ENCODE results near the gene MRPS17.

MRPS17 gene

GRCh38 chr7:55977831-55978230 lies 26.2 kb downstream of the MRPS17 start:
- no peak overlapping the region for H3K4me3 ChIP-seq (ENCODE audit: low read depth, low read length)

DNA sequence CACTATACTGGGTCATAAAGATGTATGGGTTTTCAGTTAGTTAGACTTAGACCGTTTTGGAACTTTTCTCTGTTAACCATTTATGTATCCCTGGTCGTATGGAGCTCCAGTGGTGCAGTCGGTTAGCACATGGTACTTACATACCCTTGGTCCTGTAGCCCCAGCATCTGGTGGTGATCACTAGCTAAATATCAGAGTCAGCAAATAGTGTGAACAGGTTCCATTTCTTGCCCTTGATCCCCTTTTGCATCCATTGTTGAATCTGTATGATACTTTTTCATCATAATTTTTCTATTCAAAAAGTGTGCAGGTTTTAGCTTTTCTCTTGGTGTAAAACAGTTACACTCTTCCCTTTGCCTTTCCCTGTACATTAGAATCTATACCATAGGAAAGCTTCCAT lies 28.6 kb downstream of the MRPS17 start:
- H3K36me3 ChIP-seq, result peaks cover 59% of the 10 kb centered on the region

More at GRCh38 chr7:55977831-55978230, 26.2 kb downstream of the MRPS17 start:
- Histone ChIP-seq H3K27me3 (no peaks in the 10 kb centered on the region), H3K9me3 (no peaks in the 10 kb centered on the region), H3K36me3 (peaks cover 37% of the 10 kb centered on the region), H3K4me1 (no peaks in the 10 kb centered on the region)
- no peak for TF ChIP-seq CTCF (IDR thresholded peaks at IDR 0.05; ENCODE audit: low read depth, low read length)
- DNase-seq, result no peak

DNA sequence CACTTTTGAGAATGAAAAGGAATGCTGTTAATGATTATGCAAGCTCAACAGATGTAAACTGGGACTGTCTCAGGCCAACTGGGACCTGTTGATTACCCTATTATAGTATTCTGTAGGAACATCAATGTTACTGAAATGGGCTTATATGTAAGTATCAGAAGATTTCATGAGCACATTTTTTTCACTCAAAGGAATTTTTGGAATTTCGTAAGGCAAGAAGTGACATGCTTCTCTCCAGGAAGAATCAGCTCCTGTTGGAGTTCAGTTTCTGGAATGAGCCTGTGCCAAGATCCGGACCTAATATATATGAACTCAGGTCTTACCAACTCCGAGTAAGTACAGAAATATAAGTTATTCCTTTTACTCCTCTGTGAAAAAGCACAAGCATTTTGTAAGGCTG lies 31.9 kb downstream of the MRPS17 start:
- Histone ChIP-seq H3K4me1 (no peaks in the 10 kb centered on the region), H3K36me3 (peaks cover 63% of the 10 kb centered on the region), H3K4me3 (ENCODE audit: low read depth, low read length) (no peak overlapping the region), H3K27me3 (no peaks in the 10 kb centered on the region), H3K9me3 (no peaks in the 10 kb centered on the region)
- TF ChIP-seq CTCF (IDR thresholded peaks at IDR 0.05; ENCODE audit: low read depth, low read length), result no peak
- DNase-seq, result no peak

More for the DNA sequence above, 28.6 kb downstream of the MRPS17 start:
- no peak for DNase-seq
- Histone ChIP-seq H3K27me3 (no peaks in the 10 kb centered on the region), H3K9me3 (no peaks in the 10 kb centered on the region), H3K4me3 (ENCODE audit: low read depth, low read length) (no peak overlapping the region), H3K4me1 (no peaks in the 10 kb centered on the region)
- TF ChIP-seq CTCF (IDR thresholded peaks at IDR 0.05; ENCODE audit: low read depth, low read length), result no peak

- Histone ChIP-seq H3K9me3 (no peaks in the 10 kb centered on the region), H3K4me3 (ENCODE audit: low read depth, low read length) (no peak overlapping the region), H3K4me1 (no peaks in the 10 kb centered on the region), H3K27me3 (no peaks in the 10 kb centered on the region), H3K36me3 (peaks cover 11% of the 10 kb centered on the region)
- no peak for DNase-seq
- TF ChIP-seq CTCF (IDR thresholded peaks at IDR 0.05; ENCODE audit: low read depth, low read length), result no peak
Observed at GRCh38 chr7:55992346-55992745, 40.7 kb downstream of the MRPS17 start.

DNA sequence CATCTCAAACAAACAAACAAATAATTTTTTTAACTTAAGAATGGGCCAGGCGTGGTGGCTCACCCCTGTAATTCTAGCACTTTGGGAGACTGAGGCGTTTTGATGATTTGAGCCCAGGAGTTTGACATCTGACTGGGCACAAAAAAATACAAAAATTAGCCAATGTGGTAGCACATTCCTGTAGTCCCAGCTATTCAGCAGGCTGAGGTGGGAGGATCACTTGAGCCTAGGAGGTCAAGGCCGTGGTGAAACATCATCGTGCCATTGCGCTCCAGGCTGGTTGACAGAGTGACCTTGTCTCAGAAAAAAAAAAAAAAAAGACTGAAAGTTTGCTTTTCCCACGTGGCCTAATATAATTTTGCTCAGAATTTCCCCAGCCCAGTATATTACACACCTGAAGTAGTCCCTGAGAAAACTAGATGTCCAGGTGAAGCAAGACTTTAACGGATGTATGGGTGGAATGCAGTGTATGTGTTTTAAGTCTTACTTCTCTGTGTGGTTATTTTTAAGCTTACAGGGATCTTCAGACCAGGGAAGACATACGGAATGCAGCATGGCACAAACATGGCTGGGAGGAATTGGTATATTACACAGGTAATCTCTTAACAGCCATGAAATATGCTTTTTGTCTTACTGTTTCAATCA lies 45.3 kb downstream of the MRPS17 start:
- Histone ChIP-seq H3K9me3 (no peaks in the 10 kb centered on the region), H3K4me1 (no peaks in the 10 kb centered on the region), H3K4me3 (ENCODE audit: low read depth, low read length) (no peak overlapping the region), H3K36me3 (peaks cover 18% of the 10 kb centered on the region), H3K27me3 (no peaks in the 10 kb centered on the region)
- no peak for DNase-seq
- TF ChIP-seq CTCF (IDR thresholded peaks at IDR 0.05; ENCODE audit: low read depth, low read length), result no peak

- DNase-seq, result no peak
- TF ChIP-seq CTCF (IDR thresholded peaks at IDR 0.05; ENCODE audit: low read depth, low read length), result no peak
- no peaks in the 10 kb centered on the region for H3K9me3 ChIP-seq
- H3K27me3 ChIP-seq, result no peaks in the 10 kb centered on the region
- no peak overlapping the region for H3K4me3 ChIP-seq (ENCODE audit: low read depth, low read length)
- H3K4me1 ChIP-seq, result no peaks in the 10 kb centered on the region
- H3K36me3 ChIP-seq, result 0 out of 2 replicates have a peak, but pooled peaks cover 3% of the 10 kb centered on the region
Observed at GRCh38 chr7:56003749-56004148, 52.1 kb downstream of the MRPS17 start.

All from BE2C (cell line).